HG03064 (cell line): ENCODE results near the gene GOLGA6L4.
"Not testable (repeated sequence)": the region's sequence is repeated elsewhere in the genome, so short reads cannot be mapped to it uniquely, and the experiment has no call there.

ENCODE experiments used
- ATAC-seq: cut with Tn5 transposase; IDR thresholded peaks from one replicate; pipeline ENCODE4 v1.9.1; 2021; ENCODE audit warnings: low read depth; ENCODE audit not compliant: unreplicated experiment

Gene GOLGA6L4, protein sequence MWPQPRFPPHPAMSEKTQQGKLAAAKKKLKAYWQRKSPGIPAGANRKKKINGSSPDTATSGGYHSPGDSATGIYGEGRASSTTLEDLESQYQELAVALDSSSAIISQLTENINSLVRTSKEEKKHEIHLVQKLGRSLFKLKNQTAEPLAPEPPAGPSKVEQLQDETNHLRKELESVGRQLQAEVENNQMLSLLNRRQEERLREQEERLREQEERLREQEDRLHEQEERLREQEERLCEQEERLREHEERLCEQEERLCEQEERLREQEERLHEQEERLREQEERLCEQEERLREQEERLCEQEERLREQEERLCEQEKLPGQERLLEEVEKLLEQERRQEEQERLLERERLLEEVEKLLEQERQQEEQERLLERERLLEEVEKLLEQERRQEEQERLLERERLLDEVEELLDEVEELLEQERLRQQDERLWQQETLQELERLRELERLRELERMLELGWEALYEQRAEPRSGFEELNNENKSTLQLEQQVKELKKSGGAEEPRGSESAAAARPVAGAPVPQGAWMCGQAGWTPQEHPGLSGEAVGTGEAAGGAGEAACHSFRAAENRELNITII

DNA sequence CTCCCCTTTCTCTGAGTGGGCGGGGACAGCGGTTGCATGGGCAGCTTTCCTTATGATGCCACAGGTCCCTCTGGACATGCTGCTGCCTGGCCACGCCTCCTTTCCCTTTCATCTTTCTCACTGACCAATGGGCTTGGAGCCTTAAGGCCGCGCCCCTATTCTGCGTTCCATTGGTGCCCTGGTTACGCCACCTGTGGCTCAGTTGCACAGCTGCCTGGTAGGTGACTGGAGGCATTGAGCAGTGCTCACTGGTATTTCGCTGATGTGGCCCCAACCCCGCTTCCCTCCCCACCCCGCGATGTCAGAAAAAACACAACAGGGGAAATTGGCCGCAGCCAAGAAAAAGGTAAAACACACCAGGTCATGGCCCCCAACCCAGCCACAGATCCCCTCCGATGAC is at the start of gene GOLGA6L4:
Gene GOLGA6L4, plus strand, starts transcription at position 201 of the 400 bp plus-strand sequence. Its CDS starts 62 bp downstream, at position 263.
- ATAC-seq, result not testable (repeated sequence)

DNA sequence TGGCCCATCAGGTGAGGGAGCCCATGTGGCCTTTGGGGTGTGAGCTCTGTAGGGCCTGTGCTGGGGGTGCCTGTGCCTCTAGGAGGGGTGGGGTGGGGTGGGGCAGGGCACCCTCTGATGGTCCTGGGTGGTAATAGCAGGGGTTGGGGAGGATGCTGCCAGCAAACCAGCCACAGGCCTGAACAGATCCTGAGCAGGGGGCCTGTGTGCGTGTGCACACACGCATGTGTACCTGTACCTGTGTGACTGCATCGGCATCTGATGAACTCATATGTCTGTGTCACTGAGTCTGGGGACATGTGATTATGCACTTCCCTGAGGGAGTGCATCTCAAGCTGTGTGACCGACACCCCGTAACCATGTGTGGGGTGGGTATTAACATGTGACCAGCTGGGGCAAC is 42.6 kb upstream of the GOLGA6L4 start:
- not testable (repeated sequence) for ATAC-seq

DNA sequence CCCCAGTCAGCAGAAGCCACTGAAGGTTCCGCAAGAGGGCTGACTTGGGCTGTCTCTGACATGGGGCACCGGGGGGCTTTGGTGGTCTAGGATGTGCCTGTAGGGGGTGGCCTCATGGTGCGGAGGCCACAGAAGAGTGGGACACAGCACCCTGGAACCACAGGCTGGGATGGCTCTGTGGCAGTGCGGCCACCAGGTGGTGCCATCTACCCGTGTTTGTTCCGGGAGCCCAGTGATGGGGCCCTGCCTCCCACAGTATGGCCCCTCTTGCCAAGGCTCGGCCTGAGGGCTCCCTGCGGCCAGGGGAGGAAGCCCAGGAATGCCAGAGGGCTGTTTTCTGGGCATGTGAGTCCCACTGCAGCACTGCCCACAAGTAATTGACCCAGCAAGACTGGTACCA is 40.0 kb upstream of the GOLGA6L4 start:
- not testable (repeated sequence) for ATAC-seq

DNA sequence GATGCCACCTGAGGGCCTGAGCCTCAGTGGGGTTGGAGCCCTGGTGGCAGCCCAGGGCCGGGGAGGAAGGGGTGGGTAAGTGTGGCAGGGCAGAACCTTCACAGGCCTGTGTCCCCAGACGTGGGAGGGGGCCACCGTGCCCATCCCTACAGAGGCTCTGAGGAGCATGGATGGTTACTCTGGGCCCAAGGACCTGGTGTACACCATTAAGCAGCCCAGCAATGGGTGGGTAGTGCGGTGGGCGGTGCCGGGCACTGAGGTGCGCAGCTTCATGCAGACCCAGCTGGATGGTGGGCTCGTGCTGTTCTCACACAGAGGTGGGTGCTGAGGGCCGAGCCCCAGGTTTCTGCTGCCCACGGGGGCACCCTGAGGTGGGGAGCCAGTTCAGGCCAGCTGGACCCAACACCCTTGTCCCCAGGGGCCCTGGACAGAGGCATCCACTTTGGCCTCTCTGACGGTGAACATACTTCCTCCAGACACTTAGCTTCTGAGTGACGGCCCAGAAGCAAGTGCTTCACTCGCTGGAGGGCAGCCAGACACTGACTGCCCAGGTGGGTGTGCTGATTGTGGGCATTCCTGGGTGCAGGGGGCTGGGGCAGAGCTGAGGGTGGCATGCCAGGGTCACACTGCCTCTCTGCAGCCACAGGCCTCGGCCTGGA is 38.9 kb upstream of the GOLGA6L4 start:
- not testable (repeated sequence) for ATAC-seq

DNA sequence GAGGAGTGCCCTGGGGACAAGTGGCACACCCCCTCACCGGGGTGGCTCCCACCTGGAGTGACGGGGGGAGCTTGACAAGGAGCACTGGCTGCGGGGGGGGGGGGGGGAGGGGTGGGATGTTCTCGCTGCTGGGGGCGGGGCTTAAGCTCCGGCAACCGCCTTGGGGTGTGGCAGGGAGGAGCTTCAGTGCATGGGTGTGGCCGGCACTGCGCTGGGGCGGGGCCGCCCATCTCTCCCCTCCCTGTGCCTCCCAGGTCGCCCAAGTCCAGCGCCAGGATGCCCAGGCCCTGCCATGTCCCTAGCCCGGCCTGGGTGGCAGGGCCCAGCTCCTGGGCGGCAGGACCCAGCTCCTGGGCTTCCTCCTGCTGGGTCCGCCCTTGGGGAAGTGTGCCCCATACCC is 35.7 kb upstream of the GOLGA6L4 start:
- ATAC-seq, result not testable (repeated sequence)

DNA sequence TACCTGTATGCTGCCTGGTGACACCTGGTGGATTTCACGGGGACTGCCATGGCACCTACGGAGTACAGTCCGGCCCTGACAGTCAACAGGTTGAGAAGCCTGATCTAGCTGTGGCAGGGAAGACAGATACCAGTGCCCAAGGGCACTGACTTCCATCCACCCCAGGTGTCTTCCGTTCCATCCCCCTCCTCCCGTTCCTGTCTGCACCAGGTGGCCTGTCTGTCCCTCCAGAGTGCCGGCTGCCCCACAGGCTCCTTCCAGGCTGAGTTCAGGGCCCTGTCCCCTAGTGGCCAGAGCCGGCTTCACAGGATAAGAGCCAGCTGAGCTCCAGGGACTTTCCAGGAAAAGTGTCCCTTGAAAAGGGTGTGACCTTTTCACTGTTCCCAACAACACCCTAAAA is 10.9 kb downstream of the GOLGA6L4 start:
- ATAC-seq, result not testable (repeated sequence)
